PC-3 (cell line): ENCODE data around the gene SKIC2.

Source experiments
- EZH2phosphoT487 ChIP-seq: fragments of 300-600 bp; sonication (generic); IDR thresholded peaks from 2 replicates; pipeline ENCODE4 v1.6.1; 2018; ENCODE audit warnings: mild to moderate bottlenecking, antibody characterized with exemption, low read length, borderline replicate concordance
- TF ChIP-seq, protein P1 (sequence below): fragments of 300-600 bp; sonication (generic); conservative IDR thresholded peaks from 2 replicates; pipeline ENCODE4 v1.5.1; 2017; ENCODE audit warnings: antibody characterized with exemption, low read depth, mild to moderate bottlenecking, low read length

DNA sequence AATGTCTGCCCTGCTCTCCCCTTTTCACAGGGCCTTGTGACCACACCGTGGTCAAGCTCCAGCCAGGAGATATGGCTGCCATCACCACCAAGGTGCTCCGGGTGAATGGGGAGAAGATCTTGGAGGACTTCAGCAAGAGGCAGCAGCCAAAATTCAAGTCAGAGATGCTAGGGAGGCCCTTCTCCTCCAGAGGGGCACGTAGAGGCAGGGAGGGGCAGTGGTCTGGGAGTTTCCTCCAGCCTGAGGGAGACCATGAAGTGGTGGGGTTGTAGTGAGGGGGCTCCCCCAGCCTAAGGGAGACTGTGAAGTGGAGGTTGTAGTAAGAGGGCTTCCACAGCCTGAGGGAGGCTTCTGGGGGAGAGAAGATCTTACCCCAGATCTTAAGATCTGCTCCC is 8.9 kb downstream of the SKIC2 start:
- no peak for TF ChIP-seq EZH2phosphoT487
- TF ChIP-seq, protein P1, sequence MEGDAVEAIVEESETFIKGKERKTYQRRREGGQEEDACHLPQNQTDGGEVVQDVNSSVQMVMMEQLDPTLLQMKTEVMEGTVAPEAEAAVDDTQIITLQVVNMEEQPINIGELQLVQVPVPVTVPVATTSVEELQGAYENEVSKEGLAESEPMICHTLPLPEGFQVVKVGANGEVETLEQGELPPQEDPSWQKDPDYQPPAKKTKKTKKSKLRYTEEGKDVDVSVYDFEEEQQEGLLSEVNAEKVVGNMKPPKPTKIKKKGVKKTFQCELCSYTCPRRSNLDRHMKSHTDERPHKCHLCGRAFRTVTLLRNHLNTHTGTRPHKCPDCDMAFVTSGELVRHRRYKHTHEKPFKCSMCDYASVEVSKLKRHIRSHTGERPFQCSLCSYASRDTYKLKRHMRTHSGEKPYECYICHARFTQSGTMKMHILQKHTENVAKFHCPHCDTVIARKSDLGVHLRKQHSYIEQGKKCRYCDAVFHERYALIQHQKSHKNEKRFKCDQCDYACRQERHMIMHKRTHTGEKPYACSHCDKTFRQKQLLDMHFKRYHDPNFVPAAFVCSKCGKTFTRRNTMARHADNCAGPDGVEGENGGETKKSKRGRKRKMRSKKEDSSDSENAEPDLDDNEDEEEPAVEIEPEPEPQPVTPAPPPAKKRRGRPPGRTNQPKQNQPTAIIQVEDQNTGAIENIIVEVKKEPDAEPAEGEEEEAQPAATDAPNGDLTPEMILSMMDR: no peak
